ENCODE data around the gene EIF3L.
"Not testable (repeated sequence)": the region's sequence is repeated elsewhere in the genome, so short reads cannot be mapped to it uniquely, and the experiment has no call there.

The EIF3L gene

GRCh38 chr22:37849089-37849751, at the start of gene EIF3L:
Gene EIF3L (plus strand): TSS chr22:37849419. CDS start chr22:37849450, 31 bp downstream.
- peak; percentile 75 for DNase-seq

- DNase-seq, result not testable (repeated sequence)
Observed at GRCh38 chr22:37799979-37800378, 49.2 kb upstream of the EIF3L start.

- DNase-seq, result no peak
Observed at GRCh38 chr22:37801946-37802309, 47.3 kb upstream of the EIF3L start.

GRCh38 chr22:37802310-37803194, 46.7 kb upstream of the EIF3L start:
- DNase-seq, result no peak

- DNase-seq, result no peak
Observed at GRCh38 chr22:37803195-37803638, 46.0 kb upstream of the EIF3L start.

- DNase-seq, result no peak
Observed at GRCh38 chr22:37803639-37804351, 45.4 kb upstream of the EIF3L start.

GRCh38 chr22:37804352-37804880, 44.8 kb upstream of the EIF3L start:
- DNase-seq, result no peak

- DNase-seq, result peak; percentile 44
Observed at GRCh38 chr22:37804881-37805809, 44.1 kb upstream of the EIF3L start.

- no peak for DNase-seq
Observed at GRCh38 chr22:37805810-37806277, 43.4 kb upstream of the EIF3L start.

GRCh38 chr22:37806409-37807333, 42.5 kb upstream of the EIF3L start:
- DNase-seq, result no peak

GRCh38 chr22:37807410-37808293, 41.6 kb upstream of the EIF3L start, which contains the start of gene GCAT:
Gene GCAT (plus strand): TSS chr22:37807934. CDS start chr22:37807968, 34 bp downstream.
- peak; percentile 80 for DNase-seq

GRCh38 chr22:37808294-37808657, 40.9 kb upstream of the EIF3L start:
- no peak for DNase-seq

- DNase-seq, result no peak
Observed at GRCh38 chr22:37809672-37810333, 39.4 kb upstream of the EIF3L start.

GRCh38 chr22:37811867-37812266, 37.4 kb upstream of the EIF3L start:
- no peak for DNase-seq

- DNase-seq, result no peak
Observed at GRCh38 chr22:37812869-37813678, 36.1 kb upstream of the EIF3L start.

- no peak for DNase-seq
Observed at GRCh38 chr22:37815593-37815992, 33.6 kb upstream of the EIF3L start.

GRCh38 chr22:37816543-37817180, 32.6 kb upstream of the EIF3L start:
- no peak for DNase-seq
